WTC11 (cell line): ENCODE data around the gene ZSWIM4. TPM values are rescaled to one million over a fixed set of nuclear protein-coding genes. Genes with fewer than 3 reads are reported as not detected.

Source experiments
- ATAC-seq: fragments of 200-7000 bp; cut with Tn5 transposase; 2 replicates; pipeline ENCODE4 v1.10.0; 2021; ENCODE audit warnings: mild to moderate bottlenecking, moderate library complexity
- CTCF ChIA-PET: fragments of 300-600 bp; sonication (Branson Sonifier 250); formaldehyde crosslinking; loops from one replicate; lab custom pipeline; 2021; ENCODE audit warnings: antibody characterized with exemption; lab: Charles Lee
- POLR2A ChIA-PET: fragments of 350-600 bp; sonication (Branson Sonifier 250); formaldehyde crosslinking; loops from one replicate; lab custom pipeline; 2021; ENCODE audit warnings: antibody characterized with exemption; lab: Charles Lee
- DNase-seq: peaks from one replicate; pipeline ENCODE4 v3.0.0; 2021; ENCODE audit warnings: low spot score
- H3K27ac Mint-ChIP-seq: 2 replicates; pipeline ENCODE4 v1.8.0; 2021; ENCODE audit warnings: mixed read lengths
- H3K27me3 Mint-ChIP-seq: 2 replicates; pipeline ENCODE4 v1.8.0; 2021; ENCODE audit warnings: low read depth, mild to moderate bottlenecking, moderate library complexity, mixed read lengths
- H3K36me3 Mint-ChIP-seq: 2 replicates; pipeline ENCODE4 v1.8.0; 2021; ENCODE audit warnings: mixed read lengths
- H3K4me1 Mint-ChIP-seq: 2 replicates; pipeline ENCODE4 v1.8.0; 2022; ENCODE audit warnings: mixed read lengths
- H3K4me3 Mint-ChIP-seq: 2 replicates; pipeline ENCODE4 v1.8.0; 2021; ENCODE audit warnings: mild to moderate bottlenecking, moderate library complexity, mixed read lengths
- H3K9me3 Mint-ChIP-seq: 2 replicates; pipeline ENCODE4 v1.8.0; 2021; ENCODE audit warnings: mixed read lengths
- ATF2 ChIP-seq: sonication (generic); formaldehyde crosslinking; IDR thresholded peaks from 2 replicates; pipeline ENCODE4 v1.8.1; 2022; ENCODE audit warnings: low read depth, missing genetic modification reagents, borderline replicate concordance
- CREM ChIP-seq: sonication (generic); formaldehyde crosslinking; IDR thresholded peaks from 2 replicates; pipeline ENCODE4 v1.8.1; 2022; ENCODE audit warnings: mild to moderate bottlenecking, missing genetic modification reagents, moderate library complexity
- GABPB1 ChIP-seq: sonication (generic); formaldehyde crosslinking; IDR thresholded peaks from 2 replicates; pipeline ENCODE4 v1.8.1; 2023; ENCODE audit warnings: mild to moderate bottlenecking, missing genetic modification reagents
- IRF2 ChIP-seq: sonication (generic); formaldehyde crosslinking; IDR thresholded peaks from 2 replicates; pipeline ENCODE4 v1.8.0; 2022; ENCODE audit warnings: low read depth, missing genetic modification reagents, borderline replicate concordance
- JAZF1 ChIP-seq: fragments of 250-450 bp; sonication (Bioruptor Pico); IDR thresholded peaks from 2 replicates; pipeline ENCODE4 v1.9.0; 2021; ENCODE audit warnings: moderate library complexity, mild to moderate bottlenecking, inconsistent platforms
- KAT7 ChIP-seq: sonication (generic); formaldehyde crosslinking; IDR thresholded peaks from 2 replicates; pipeline ENCODE4 v1.8.1; 2023; ENCODE audit warnings: missing genetic modification reagents, mild to moderate bottlenecking, borderline replicate concordance
- MXD4 ChIP-seq: fragments of 250-450 bp; sonication (Bioruptor Pico); IDR thresholded peaks from 2 replicates; pipeline ENCODE4 v1.8.0; 2021; ENCODE audit warnings: mild to moderate bottlenecking, moderate library complexity, borderline replicate concordance
- NFATC4 ChIP-seq: fragments of 250-450 bp; sonication (Bioruptor Pico); IDR thresholded peaks from 2 replicates; pipeline ENCODE4 v1.9.0; 2021; ENCODE audit warnings: mild to moderate bottlenecking
- NR2C2 ChIP-seq: sonication (generic); formaldehyde crosslinking; IDR thresholded peaks from 2 replicates; pipeline ENCODE4 v1.8.0; 2022; ENCODE audit warnings: mild to moderate bottlenecking, missing genetic modification reagents
- OVOL2 ChIP-seq: fragments of 250-450 bp; sonication (Bioruptor Pico); IDR thresholded peaks from 2 replicates; pipeline ENCODE4 v1.9.0; 2021; ENCODE audit warnings: mild to moderate bottlenecking, borderline replicate concordance
- SOX15 ChIP-seq: fragments of 250-450 bp; sonication (Bioruptor Pico); IDR thresholded peaks from 2 replicates; pipeline ENCODE4 v1.9.0; 2021; ENCODE audit warnings: mild to moderate bottlenecking
- ZBTB43 ChIP-seq: sonication (generic); formaldehyde crosslinking; IDR thresholded peaks from 2 replicates; pipeline ENCODE4 v1.8.1; 2023; ENCODE audit warnings: mild to moderate bottlenecking, missing genetic modification reagents
- ZNF512 ChIP-seq: sonication (generic); formaldehyde crosslinking; IDR thresholded peaks from 2 replicates; pipeline ENCODE4 v1.8.1; 2022; ENCODE audit warnings: missing genetic modification reagents, borderline replicate concordance
- ZSCAN18 ChIP-seq: fragments of 250-450 bp; sonication (Bioruptor Pico); IDR thresholded peaks from 2 replicates; pipeline ENCODE4 v2.1.2; 2022; ENCODE audit warnings: mild to moderate bottlenecking, moderate library complexity
- total RNA-seq: library from RNA; stranded (reverse); gene quantifications from 3 replicates; pipeline ENCODE4 v1.2.3, GENCODE V29; 2021
- TF ChIP-seq, protein P1 (sequence below): sonication (generic); formaldehyde crosslinking; IDR thresholded peaks from 2 replicates; pipeline ENCODE4 v1.8.1; 2023; ENCODE audit warnings: mild to moderate bottlenecking, missing genetic modification reagents, borderline replicate concordance
- TF ChIP-seq, protein P2 (sequence below): sonication (generic); formaldehyde crosslinking; IDR thresholded peaks from 2 replicates; pipeline ENCODE4 v1.8.1; 2022; ENCODE audit warnings: low read depth, mild to moderate bottlenecking, moderate library complexity, missing genetic modification reagents, borderline replicate concordance
- TF ChIP-seq, protein P3 (sequence below): fragments of 200-600 bp; IDR thresholded peaks from 2 replicates; pipeline ENCODE4 v1.8.0; 2022; ENCODE audit warnings: antibody characterized with exemption
- TF ChIP-seq, protein P4 (sequence below): sonication (generic); formaldehyde crosslinking; IDR thresholded peaks from 2 replicates; pipeline ENCODE4 v1.8.0; 2022; ENCODE audit warnings: mild to moderate bottlenecking, missing genetic modification reagents

Gene ZSWIM4
- total RNA-seq, 1 experiment from 2014 or later, result 33.4 TPM

GRCh38 chr19:13781547-13781946 lies 13.7 kb upstream of the ZSWIM4 start (continued):
- TF ChIP-seq, protein P1, sequence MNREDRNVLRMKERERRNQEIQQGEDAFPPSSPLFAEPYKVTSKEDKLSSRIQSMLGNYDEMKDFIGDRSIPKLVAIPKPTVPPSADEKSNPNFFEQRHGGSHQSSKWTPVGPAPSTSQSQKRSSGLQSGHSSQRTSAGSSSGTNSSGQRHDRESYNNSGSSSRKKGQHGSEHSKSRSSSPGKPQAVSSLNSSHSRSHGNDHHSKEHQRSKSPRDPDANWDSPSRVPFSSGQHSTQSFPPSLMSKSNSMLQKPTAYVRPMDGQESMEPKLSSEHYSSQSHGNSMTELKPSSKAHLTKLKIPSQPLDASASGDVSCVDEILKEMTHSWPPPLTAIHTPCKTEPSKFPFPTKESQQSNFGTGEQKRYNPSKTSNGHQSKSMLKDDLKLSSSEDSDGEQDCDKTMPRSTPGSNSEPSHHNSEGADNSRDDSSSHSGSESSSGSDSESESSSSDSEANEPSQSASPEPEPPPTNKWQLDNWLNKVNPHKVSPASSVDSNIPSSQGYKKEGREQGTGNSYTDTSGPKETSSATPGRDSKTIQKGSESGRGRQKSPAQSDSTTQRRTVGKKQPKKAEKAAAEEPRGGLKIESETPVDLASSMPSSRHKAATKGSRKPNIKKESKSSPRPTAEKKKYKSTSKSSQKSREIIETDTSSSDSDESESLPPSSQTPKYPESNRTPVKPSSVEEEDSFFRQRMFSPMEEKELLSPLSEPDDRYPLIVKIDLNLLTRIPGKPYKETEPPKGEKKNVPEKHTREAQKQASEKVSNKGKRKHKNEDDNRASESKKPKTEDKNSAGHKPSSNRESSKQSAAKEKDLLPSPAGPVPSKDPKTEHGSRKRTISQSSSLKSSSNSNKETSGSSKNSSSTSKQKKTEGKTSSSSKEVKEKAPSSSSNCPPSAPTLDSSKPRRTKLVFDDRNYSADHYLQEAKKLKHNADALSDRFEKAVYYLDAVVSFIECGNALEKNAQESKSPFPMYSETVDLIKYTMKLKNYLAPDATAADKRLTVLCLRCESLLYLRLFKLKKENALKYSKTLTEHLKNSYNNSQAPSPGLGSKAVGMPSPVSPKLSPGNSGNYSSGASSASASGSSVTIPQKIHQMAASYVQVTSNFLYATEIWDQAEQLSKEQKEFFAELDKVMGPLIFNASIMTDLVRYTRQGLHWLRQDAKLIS (CRISPR knock-in tag), result no peak
- no peak for TF ChIP-seq ZSCAN18 (CRISPR knock-in tag)

DNA sequence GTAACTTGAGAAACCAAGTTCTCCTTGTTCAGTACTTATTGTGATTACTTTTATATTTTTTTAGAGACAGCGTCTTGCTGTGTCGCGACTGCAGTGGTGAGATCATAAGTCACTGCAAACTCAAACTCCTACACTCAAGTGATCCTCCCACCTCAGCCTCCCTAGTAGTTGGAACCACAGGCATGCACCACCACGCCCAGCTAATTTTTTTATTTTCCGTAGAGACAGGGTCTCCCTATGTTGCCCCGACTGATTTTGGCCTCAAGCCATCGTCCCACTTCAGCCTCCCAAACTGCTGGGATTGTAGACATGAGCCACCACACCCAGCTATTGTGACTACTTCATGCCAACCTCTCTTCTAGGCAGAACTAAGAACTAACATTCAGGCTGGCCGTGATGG lies 12.7 kb upstream of the ZSWIM4 start:
- peaks cover 14% of the 10 kb centered on the region for H3K4me1 Mint-ChIP-seq
- no peaks in the 10 kb centered on the region for H3K27me3 Mint-ChIP-seq
- ChIA-PET POLR2A (interaction anchor here (0.6 to 1.7 kb wide), 3 partner anchors 13 to 65 kb away, joined by 3 to 4 read pairs (median 4); partner anchors contain the start of gene ZSWIM4), CTCF (interaction anchor here (2.1 to 2.4 kb wide), 2 partner anchors 22 to 80 kb away, joined by 10 to 27 read pairs; no protein-coding TSS in a partner anchor)
- TF ChIP-seq ATF2 (CRISPR knock-in tag), result no peak
- no peak for TF ChIP-seq SOX15 (CRISPR knock-in tag)
- no peak for TF ChIP-seq IRF2 (CRISPR knock-in tag)
- no peak for TF ChIP-seq NR2C2
- TF ChIP-seq KAT7 (CRISPR knock-in tag), result no peak
- TF ChIP-seq ZBTB43 (CRISPR knock-in tag), result no peak
- TF ChIP-seq, protein P2, sequence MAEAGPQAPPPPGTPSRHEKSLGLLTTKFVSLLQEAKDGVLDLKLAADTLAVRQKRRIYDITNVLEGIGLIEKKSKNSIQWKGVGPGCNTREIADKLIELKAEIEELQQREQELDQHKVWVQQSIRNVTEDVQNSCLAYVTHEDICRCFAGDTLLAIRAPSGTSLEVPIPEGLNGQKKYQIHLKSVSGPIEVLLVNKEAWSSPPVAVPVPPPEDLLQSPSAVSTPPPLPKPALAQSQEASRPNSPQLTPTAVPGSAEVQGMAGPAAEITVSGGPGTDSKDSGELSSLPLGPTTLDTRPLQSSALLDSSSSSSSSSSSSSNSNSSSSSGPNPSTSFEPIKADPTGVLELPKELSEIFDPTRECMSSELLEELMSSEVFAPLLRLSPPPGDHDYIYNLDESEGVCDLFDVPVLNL, result no peak
- TF ChIP-seq, protein P3, sequence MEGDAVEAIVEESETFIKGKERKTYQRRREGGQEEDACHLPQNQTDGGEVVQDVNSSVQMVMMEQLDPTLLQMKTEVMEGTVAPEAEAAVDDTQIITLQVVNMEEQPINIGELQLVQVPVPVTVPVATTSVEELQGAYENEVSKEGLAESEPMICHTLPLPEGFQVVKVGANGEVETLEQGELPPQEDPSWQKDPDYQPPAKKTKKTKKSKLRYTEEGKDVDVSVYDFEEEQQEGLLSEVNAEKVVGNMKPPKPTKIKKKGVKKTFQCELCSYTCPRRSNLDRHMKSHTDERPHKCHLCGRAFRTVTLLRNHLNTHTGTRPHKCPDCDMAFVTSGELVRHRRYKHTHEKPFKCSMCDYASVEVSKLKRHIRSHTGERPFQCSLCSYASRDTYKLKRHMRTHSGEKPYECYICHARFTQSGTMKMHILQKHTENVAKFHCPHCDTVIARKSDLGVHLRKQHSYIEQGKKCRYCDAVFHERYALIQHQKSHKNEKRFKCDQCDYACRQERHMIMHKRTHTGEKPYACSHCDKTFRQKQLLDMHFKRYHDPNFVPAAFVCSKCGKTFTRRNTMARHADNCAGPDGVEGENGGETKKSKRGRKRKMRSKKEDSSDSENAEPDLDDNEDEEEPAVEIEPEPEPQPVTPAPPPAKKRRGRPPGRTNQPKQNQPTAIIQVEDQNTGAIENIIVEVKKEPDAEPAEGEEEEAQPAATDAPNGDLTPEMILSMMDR, result no peak
- TF ChIP-seq CREM (CRISPR knock-in tag), result no peak
- no peak for TF ChIP-seq ZNF512
- no peak for TF ChIP-seq NFATC4 (CRISPR knock-in tag)
- TF ChIP-seq, protein P4, sequence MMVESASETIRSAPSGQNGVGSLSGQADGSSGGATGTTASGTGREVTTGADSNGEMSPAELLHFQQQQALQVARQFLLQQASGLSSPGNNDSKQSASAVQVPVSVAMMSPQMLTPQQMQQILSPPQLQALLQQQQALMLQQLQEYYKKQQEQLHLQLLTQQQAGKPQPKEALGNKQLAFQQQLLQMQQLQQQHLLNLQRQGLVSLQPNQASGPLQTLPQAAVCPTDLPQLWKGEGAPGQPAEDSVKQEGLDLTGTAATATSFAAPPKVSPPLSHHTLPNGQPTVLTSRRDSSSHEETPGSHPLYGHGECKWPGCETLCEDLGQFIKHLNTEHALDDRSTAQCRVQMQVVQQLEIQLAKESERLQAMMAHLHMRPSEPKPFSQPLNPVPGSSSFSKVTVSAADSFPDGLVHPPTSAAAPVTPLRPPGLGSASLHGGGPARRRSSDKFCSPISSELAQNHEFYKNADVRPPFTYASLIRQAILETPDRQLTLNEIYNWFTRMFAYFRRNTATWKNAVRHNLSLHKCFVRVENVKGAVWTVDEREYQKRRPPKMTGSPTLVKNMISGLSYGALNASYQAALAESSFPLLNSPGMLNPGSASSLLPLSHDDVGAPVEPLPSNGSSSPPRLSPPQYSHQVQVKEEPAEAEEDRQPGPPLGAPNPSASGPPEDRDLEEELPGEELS, result no peak
- TF ChIP-seq OVOL2 (CRISPR knock-in tag), result no peak
- no peak for TF ChIP-seq GABPB1 (CRISPR knock-in tag)
- TF ChIP-seq JAZF1 (CRISPR knock-in tag), result no peak
- no peak for TF ChIP-seq MXD4
- ATAC-seq (no peak), DNase-seq (no peak)
- no peaks in the 10 kb centered on the region for H3K9me3 Mint-ChIP-seq
- H3K27ac Mint-ChIP-seq, result no peak overlapping the region
- H3K36me3 Mint-ChIP-seq, result peaks cover 20% of the 10 kb centered on the region
- no peak overlapping the region for H3K4me3 Mint-ChIP-seq
